ENCODE data around the gene PRKN.

PRKN gene

GRCh38 chr6:162178666-162179065 is 548.9 kb downstream of the PRKN start:
- Histone ChIP-seq H3K36me3 (no peaks in the 10 kb centered on the region), H3K27ac (no peak overlapping the region), H3K9me3 (no peaks in the 10 kb centered on the region), H3K4me3 (no peak overlapping the region), H3K27me3 (no peaks in the 10 kb centered on the region), H3K4me1 (no peaks in the 10 kb centered on the region)
- intact Hi-C loops (cut with DNase I; ENCODE audit: low total_unique reads) = no loop called here
- DNase-seq = no peak
- no peak for TF ChIP-seq CTCF (IDR thresholded peaks at IDR 0.05)

- intact Hi-C loops (cut with DNase I; ENCODE audit: low total_unique reads) = no loop called here
- Histone ChIP-seq H3K4me1 (no peaks in the 10 kb centered on the region), H3K27ac (no peak overlapping the region)
These were observed 549.3 kb downstream of the PRKN start for GRCh38 chr6:162178266-162178665.

GRCh38 chr6:162177746-162178145 is 549.8 kb downstream of the PRKN start:
- H3K27ac ChIP-seq = no peak overlapping the region
- DNase-seq = no peak
- peak; percentile 31 to 52 for TF ChIP-seq CTCF (IDR thresholded peaks at IDR 0.05)
- no peaks in the 10 kb centered on the region for H3K4me1 ChIP-seq
- no peaks in the 10 kb centered on the region for H3K9me3 ChIP-seq
- intact Hi-C loops (cut with DNase I; ENCODE audit: low total_unique reads) = no loop called here
- H3K4me3 ChIP-seq = no peak overlapping the region
- no peaks in the 10 kb centered on the region for H3K27me3 ChIP-seq
- H3K36me3 ChIP-seq = no peaks in the 10 kb centered on the region

More at GRCh38 chr6:162178266-162178665, 549.3 kb downstream of the PRKN start:
- no peak for DNase-seq
- H3K27me3 ChIP-seq = no peaks in the 10 kb centered on the region
- H3K9me3 ChIP-seq = no peaks in the 10 kb centered on the region
- no peak for TF ChIP-seq CTCF (IDR thresholded peaks at IDR 0.05)
- H3K4me3 ChIP-seq = no peak overlapping the region
- no peaks in the 10 kb centered on the region for H3K36me3 ChIP-seq

- Histone ChIP-seq H3K36me3 (no peaks in the 10 kb centered on the region), H3K27me3 (no peaks in the 10 kb centered on the region), H3K4me1 (no peaks in the 10 kb centered on the region), H3K27ac (no peak overlapping the region), H3K4me3 (no peak overlapping the region), H3K9me3 (no peaks in the 10 kb centered on the region)
- DNase-seq = no peak
- intact Hi-C loops (cut with DNase I; ENCODE audit: low total_unique reads) = no loop called here
- no peak for TF ChIP-seq CTCF (IDR thresholded peaks at IDR 0.05)
These were observed 554.1 kb downstream of the PRKN start for GRCh38 chr6:162173466-162173865.

- no peak for DNase-seq
- Histone ChIP-seq H3K9me3 (no peaks in the 10 kb centered on the region), H3K4me1 (no peaks in the 10 kb centered on the region), H3K27ac (no peak overlapping the region), H3K36me3 (no peaks in the 10 kb centered on the region), H3K27me3 (no peaks in the 10 kb centered on the region), H3K4me3 (no peak overlapping the region)
- TF ChIP-seq CTCF (IDR thresholded peaks at IDR 0.05) = no peak
- intact Hi-C loops (cut with DNase I; ENCODE audit: low total_unique reads) = no loop called here
These were observed 562.1 kb downstream of the PRKN start for GRCh38 chr6:162165479-162165878.

All from tibial artery (tissue), 4 donors.